HepG2 (cell line): ENCODE results near the gene PDZD4. TPM values are rescaled to one million over a fixed set of nuclear protein-coding genes. Genes with fewer than 3 reads are reported as not detected.
A peak's percentile ranks its signal among the peaks of the same experiment; 100 is the strongest.

Experiments
- ATF5 ChIP-seq: sonication (generic); formaldehyde crosslinking; IDR thresholded peaks from 2 replicates; pipeline ENCODE4 v1.4.0; 2020; ENCODE audit warnings: mild to moderate bottlenecking, low read depth, missing genetic modification reagents
- BHLHE40 ChIP-seq: IDR thresholded peaks from 2 replicates; pipeline ENCODE4 v1.6.1; 2011; ENCODE audit warnings: low read length, improper control_type of control experiment
- CENPT ChIP-seq: sonication (generic); formaldehyde crosslinking; IDR thresholded peaks from 2 replicates; pipeline ENCODE4 v1.8.0; 2022; ENCODE audit warnings: low read depth, mild to moderate bottlenecking, moderate library complexity, missing genetic modification reagents
- DR1 ChIP-seq: sonication (generic); formaldehyde crosslinking; IDR thresholded peaks from 2 replicates; pipeline ENCODE4 v1.8.0; 2021; ENCODE audit warnings: mild to moderate bottlenecking, missing genetic modification reagents, inconsistent platforms
- MZF1 ChIP-seq: sonication (generic); formaldehyde crosslinking; IDR thresholded peaks from 2 replicates; pipeline ENCODE4 v1.8.1; 2023; ENCODE audit warnings: mild to moderate bottlenecking, missing genetic modification reagents, borderline replicate concordance
- NR2F6 ChIP-seq, 2 experiments: IDR thresholded peaks; 2 replicates each; pipeline ENCODE4 v1.6.1; 2016; ENCODE audit warnings: antibody characterized with exemption in 1 of 2, mild to moderate bottlenecking in 1 of 2
- PCBP2 ChIP-seq: fragments of 200-400 bp; formaldehyde crosslinking; optimal IDR thresholded peaks from 2 replicates; pipeline ENCODE3; 2018; ENCODE audit warnings: low read length, low read depth; ENCODE audit not compliant: poor library complexity, severe bottlenecking
- PHF5A ChIP-seq: IDR thresholded peaks from one replicate; pipeline ENCODE4 v1.6.1; 2018; ENCODE audit warnings: low read depth, missing genetic modification reagents; ENCODE audit not compliant: unreplicated experiment
- PHF8 ChIP-seq: sonication (generic); formaldehyde crosslinking; IDR thresholded peaks from 2 replicates; pipeline ENCODE4 v1.5.0; 2020; ENCODE audit warnings: missing genetic modification reagents
- SAP130 ChIP-seq: IDR thresholded peaks from 2 replicates; pipeline ENCODE4 v1.6.1; 2016; ENCODE audit warnings: low read depth
- SPEN ChIP-seq: sonication (generic); formaldehyde crosslinking; IDR thresholded peaks from 2 replicates; pipeline ENCODE4 v1.5.1; 2020; ENCODE audit warnings: low read depth, mild to moderate bottlenecking, missing genetic modification reagents
- TAF15 ChIP-seq: fragments of 200-400 bp; formaldehyde crosslinking; IDR thresholded peaks from one replicate; pipeline ENCODE4 v1.6.1; 2018; ENCODE audit warnings: mild to moderate bottlenecking, low read depth, low read length; ENCODE audit not compliant: poor library complexity, severe bottlenecking
- ZBTB1 ChIP-seq: sonication (generic); formaldehyde crosslinking; IDR thresholded peaks from 2 replicates; pipeline ENCODE4 v1.4.0; 2020; ENCODE audit warnings: missing genetic modification reagents, borderline replicate concordance
- ZNF143 ChIP-seq: sonication (generic); formaldehyde crosslinking; IDR thresholded peaks from 2 replicates; pipeline ENCODE4 v1.4.0; 2020; ENCODE audit warnings: missing genetic modification reagents
- ZNF33B ChIP-seq: sonication (generic); formaldehyde crosslinking; IDR thresholded peaks from 2 replicates; pipeline ENCODE4 v1.5.1; 2020; ENCODE audit warnings: mild to moderate bottlenecking, missing genetic modification reagents
- ZNF446 ChIP-seq: sonication (generic); formaldehyde crosslinking; IDR thresholded peaks from 2 replicates; pipeline ENCODE4 v1.5.0; 2020; ENCODE audit warnings: mild to moderate bottlenecking, missing genetic modification reagents
- ZNF451 ChIP-seq: sonication (generic); formaldehyde crosslinking; IDR thresholded peaks from 2 replicates; pipeline ENCODE4 v1.5.0; 2020; ENCODE audit warnings: mild to moderate bottlenecking, missing genetic modification reagents
- ZNF556 ChIP-seq: sonication (generic); formaldehyde crosslinking; IDR thresholded peaks from 2 replicates; pipeline ENCODE4 v1.4.0; 2020; ENCODE audit warnings: mild to moderate bottlenecking, missing genetic modification reagents, borderline replicate concordance
- ZNF772 ChIP-seq: sonication (generic); formaldehyde crosslinking; IDR thresholded peaks from 2 replicates; pipeline ENCODE4 v1.5.0; 2020; ENCODE audit warnings: mild to moderate bottlenecking, missing genetic modification reagents
- ZNF775 ChIP-seq: sonication (generic); formaldehyde crosslinking; IDR thresholded peaks from 2 replicates; pipeline ENCODE4 v1.4.0; 2020; ENCODE audit warnings: missing genetic modification reagents, mild to moderate bottlenecking, moderate library complexity, borderline replicate concordance
- polyA plus RNA-seq, 8 experiments: library from polyadenylated mRNA; depleted of rRNA in 3 of 8; stranded (reverse) in 7 of 8; unstranded in 1 of 8; fragments of >200 nt; fragmentation: Illumina TruSeq in 4 of 8; extraction: Trizol in 4 of 8; gene quantifications; 2 replicates each; pipeline versions ENCODE4 v1.2.1 to v1.2.3, GENCODE V29; 2011 to 2016; ENCODE audit warnings: low read depth in 4 of 8, missing spikeins in 1 of 8, mixed read lengths in 1 of 8; ENCODE audit not compliant: insufficient read depth in 1 of 8
- total RNA-seq, 5 experiments: library from RNA; depleted of rRNA; stranded (reverse); fragments of >200 nt; fragmentation: Illumina TruSeq; extraction: Trizol; gene quantifications; 2 replicates each; pipeline ENCODE4 v1.2.3, GENCODE V29; 2016; ENCODE audit warnings: low read depth in 1 of 5
- TF ChIP-seq, protein P1 (sequence below): sonication (generic); formaldehyde crosslinking; IDR thresholded peaks from 2 replicates; pipeline ENCODE4 v1.8.0; 2022; ENCODE audit warnings: low read depth, missing genetic modification reagents
- TF ChIP-seq, protein P2 (sequence below): sonication (generic); formaldehyde crosslinking; conservative IDR thresholded peaks from 2 replicates; pipeline ENCODE4 v1.4.0; 2020; ENCODE audit warnings: missing genetic modification reagents

Gene PDZD4
- total and polyA plus RNA-seq, 2 of the 13 experiments (the other 11 are each of a cell fraction or from before 2014, with no cell fraction given) = not detected

- TF ChIP-seq ZBTB1 (CRISPR knock-in tag) (no peak), ZNF556 (0 out of 2 replicates have a peak, but pooled peaks have one; percentile 10), ZNF775 (CRISPR knock-in tag) (no peak), NR2F6 (IDR thresholded peaks at IDR 0.05) (no peak), NR2F6 (CRISPR knock-in tag; IDR thresholded peaks at IDR 0.05) (0 out of 2 replicates have a peak, but pooled peaks have one; percentile 6), DR1 (CRISPR knock-in tag) (no peak), ZNF143 (no peak), ZNF772 (CRISPR knock-in tag) (no peak), SAP130 (CRISPR knock-in tag) (no peak), ZNF446 (CRISPR knock-in tag) (no peak), PHF8 (0 out of 2 replicates have a peak, but pooled peaks have one; percentile 25), PHF5A (CRISPR knock-in tag) (no peak), PCBP2 (no peak), ZNF451 (no peak), TAF15 (no peak), ATF5 (CRISPR knock-in tag) (no peak), BHLHE40 (peak; percentile 86), MZF1 (CRISPR knock-in tag) (no peak), SPEN (CRISPR knock-in tag) (peak; percentile 41; the same call in 1 of the 2 replicates), CENPT (no peak), ZNF33B (CRISPR knock-in tag) (no peak; the same call in 1 of the 2 replicates)
- TF ChIP-seq, protein P1, sequence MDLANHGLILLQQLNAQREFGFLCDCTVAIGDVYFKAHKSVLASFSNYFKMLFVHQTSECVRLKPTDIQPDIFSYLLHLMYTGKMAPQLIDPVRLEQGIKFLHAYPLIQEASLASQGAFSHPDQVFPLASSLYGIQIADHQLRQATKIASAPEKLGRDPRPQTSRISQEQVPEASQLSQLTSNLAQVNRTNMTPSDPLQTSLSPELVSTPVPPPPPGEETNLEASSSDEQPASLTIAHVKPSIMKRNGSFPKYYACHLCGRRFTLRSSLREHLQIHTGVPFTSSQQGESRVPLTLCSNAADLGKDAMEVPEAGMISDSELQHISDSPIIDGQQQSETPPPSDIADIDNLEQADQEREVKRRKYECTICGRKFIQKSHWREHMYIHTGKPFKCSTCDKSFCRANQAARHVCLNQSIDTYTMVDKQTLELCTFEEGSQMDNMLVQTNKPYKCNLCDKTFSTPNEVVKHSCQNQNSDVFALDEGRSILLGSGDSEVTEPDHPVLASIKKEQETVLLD (CRISPR knock-in tag) = no peak
- TF ChIP-seq, protein P2, sequence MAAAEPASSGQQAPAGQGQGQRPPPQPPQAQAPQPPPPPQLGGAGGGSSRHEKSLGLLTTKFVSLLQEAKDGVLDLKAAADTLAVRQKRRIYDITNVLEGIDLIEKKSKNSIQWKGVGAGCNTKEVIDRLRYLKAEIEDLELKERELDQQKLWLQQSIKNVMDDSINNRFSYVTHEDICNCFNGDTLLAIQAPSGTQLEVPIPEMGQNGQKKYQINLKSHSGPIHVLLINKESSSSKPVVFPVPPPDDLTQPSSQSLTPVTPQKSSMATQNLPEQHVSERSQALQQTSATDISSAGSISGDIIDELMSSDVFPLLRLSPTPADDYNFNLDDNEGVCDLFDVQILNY (CRISPR knock-in tag) = no peak
These were observed 66.9 kb downstream of the PDZD4 start (continued) for GRCh38 chrX:153763298-153763932.
